GM19397 (cell line): ENCODE data around the gene AIFM1.
A peak's percentile ranks its signal among the peaks of the same experiment; 100 is the strongest.

Experiments used
- ATAC-seq: cut with Tn5 transposase; IDR thresholded peaks from one replicate; pipeline ENCODE4 v1.9.1; 2021; ENCODE audit warnings: mild to moderate bottlenecking, moderate library complexity; ENCODE audit not compliant: unreplicated experiment

The AIFM1 gene

GRCh38 chrX:130171446-130172126, 5.9 kb upstream of the AIFM1 start, which contains the start of gene RAB33A:
RAB33A (plus strand) TSS chrX:130171962; CDS start chrX:130172063, 101 bp downstream.
- ATAC-seq, result no peak

DNA sequence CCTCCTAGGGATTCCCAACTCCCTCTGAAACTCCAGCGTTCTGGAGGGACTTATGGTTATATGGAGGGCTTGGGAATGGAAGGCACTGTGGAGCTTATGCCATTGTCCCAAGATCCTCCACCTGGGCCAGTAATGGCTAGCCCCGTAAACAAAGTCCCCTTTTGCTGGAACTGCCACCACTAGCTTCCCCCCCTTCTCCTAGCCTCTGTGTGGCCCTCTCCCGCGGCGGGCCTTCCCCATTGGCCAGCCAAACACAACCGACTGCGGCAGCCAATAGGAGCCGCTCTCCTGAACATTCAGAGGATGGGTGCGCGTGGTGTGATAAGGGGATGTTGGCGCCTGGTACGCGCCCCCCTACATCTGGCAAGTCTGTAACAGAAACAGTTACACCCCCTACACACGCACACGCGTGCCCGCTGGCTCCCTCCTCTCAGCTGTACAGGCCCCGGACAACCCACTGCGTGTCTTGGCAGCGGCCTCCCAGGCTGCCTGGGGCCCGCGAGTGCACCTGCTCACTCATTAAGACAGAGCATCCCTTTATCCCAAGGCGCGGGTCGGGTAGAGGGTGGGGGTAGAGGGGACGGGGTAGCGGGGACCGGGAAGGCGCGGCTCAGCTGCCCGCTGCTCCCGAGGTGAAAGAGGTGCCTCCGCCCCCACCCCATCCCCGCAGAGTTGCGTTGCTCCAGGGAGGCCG, 5.3 kb upstream of the AIFM1 start:
- peak; percentile 67 for ATAC-seq

- ATAC-seq, result no peak
Measured at GRCh38 chrX:130167040-130167439, 1.4 kb upstream of the AIFM1 start.

- ATAC-seq, result no peak
Measured at GRCh38 chrX:130166503-130166777, 799 bp upstream of the AIFM1 start.

DNA sequence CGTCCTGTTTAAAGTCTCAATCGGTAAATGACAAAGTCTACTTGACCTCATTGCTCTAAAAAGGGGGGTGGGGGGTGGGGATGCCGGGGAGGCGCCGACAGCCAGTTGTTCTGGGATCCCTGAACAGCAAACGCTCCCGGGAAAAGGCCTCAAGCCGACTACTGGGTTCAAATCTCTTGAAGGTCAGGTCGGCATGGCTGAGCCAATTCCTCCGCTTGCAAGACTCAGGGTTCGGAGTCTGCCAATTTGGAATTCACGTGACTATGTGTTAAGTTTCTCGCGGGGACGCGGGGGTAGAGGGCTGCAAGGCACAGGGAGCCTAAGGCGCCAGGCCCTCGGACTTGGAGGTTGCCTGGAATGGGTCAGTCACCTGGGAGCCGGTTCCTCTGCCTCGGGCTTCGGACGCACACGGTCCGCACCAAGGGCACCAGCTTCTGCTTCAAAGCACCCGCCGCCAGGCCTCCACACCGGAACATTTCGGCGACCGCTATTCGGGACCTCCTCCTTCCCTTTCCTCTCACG, 399 bp downstream of the AIFM1 start:
- ATAC-seq, result no peak

DNA sequence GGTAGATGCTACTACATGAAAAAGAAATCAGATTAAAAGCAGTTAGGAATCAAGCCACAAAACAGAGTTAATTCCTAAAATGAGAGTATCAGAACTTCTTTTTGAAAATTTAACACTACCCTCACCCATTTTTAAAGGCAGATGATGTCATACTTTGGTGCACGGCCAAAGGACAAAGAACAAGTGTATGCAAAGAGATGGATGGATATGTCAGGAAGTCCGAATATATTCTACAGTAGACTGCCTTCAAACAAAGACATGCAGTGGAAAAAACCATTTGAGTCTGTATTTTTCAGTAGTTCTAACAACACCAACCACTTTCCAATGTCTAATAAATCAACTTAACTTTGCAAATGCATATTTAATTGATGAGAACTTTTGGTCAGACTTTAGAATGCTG, 2.2 kb downstream of the AIFM1 start:
- ATAC-seq, result no peak

GRCh38 chrX:130162094-130162735, 3.4 kb downstream of the AIFM1 start:
- no peak for ATAC-seq

DNA sequence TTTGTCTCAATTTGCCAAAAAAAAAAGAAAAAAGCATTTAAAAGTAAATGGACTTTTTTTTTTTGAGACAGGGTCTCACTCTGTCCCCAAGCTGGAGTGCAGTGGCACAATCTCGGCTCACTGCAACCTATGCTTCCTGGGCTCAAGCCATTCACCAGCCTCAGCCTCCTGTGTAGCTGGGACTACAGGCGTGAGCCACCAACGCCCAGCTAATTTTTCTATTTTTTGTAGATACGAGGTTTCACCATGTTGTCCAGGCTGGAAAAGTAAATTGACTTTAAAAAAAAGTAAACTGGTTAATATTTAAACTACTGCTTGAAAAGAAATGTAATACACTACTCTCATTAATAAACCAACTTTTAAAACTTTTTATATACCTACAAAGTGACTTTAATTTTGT, 5.9 kb downstream of the AIFM1 start:
- ATAC-seq, result no peak

DNA sequence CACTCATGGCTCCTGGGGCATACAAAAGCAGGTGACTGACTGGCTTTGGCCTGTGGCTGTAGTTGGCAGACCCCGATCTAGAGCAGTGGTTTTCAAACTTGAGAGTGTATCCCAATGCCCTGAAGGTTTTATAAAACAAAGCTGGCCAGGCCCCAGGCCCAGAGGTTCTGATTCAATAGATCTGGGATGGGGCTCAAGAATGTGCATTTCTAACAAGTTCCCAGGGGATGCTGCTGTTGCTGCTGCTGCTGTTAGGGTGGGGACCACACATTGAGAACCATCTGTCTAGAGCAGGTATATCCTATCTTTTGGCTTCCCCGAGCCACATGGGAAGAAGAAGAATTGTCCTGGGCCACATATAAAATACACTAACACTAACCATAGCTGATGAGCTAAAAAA, 7.3 kb downstream of the AIFM1 start:
- ATAC-seq, result no peak

GRCh38 chrX:130155564-130155963, 10.1 kb downstream of the AIFM1 start:
- ATAC-seq, result no peak

- no peak for ATAC-seq
Measured at GRCh38 chrX:130147631-130148030, 18.0 kb downstream of the AIFM1 start.

GRCh38 chrX:130145123-130145522, 20.5 kb downstream of the AIFM1 start:
- ATAC-seq, result no peak

- ATAC-seq, result no peak
Measured at GRCh38 chrX:130144509-130144908, 21.1 kb downstream of the AIFM1 start.

GRCh38 chrX:130139474-130140201, 26.0 kb downstream of the AIFM1 start:
- ATAC-seq, result no peak

GRCh38 chrX:130136961-130137360, 28.7 kb downstream of the AIFM1 start:
- no peak for ATAC-seq

GRCh38 chrX:130136496-130136895, 29.1 kb downstream of the AIFM1 start:
- ATAC-seq, result no peak

- no peak for ATAC-seq
Measured at GRCh38 chrX:130130990-130131389, 34.7 kb downstream of the AIFM1 start.

DNA sequence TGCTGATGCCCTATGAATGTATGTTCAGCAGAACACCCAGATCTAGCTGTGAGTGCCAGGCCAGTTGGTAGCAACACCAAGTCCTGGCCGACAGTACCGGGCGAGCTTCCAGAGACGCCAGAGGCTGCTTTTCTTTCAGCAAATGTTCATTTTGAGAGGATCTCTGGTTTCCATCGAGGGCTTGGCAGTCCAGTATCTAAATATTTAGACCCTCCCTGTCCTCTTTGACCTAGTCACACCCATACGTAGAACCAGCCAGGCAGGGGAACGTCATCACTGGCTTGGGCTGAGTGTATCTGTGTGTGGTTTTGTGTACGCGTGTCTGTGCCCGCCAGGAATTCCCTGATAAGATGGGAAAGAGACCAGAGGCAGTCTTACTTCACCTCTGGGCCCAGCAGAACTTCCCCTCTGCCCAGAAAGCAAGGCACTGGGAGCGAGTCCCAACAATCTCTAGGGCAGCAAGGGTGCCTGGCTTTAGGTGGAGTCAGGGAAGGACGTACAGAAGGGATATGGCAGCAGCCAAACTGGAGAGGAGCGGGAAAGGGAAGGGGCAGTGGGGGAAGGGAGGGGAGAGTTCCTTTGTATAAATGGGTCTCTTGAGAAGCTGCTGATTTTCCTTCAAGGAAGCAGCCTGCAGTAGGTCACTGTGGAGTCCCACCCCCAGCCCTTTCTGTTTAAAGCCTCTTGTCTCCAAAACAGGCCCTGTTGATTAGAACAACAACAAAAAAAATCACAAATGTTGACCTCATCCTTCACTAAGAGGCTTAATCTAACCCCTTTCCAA, 40.4 kb downstream of the AIFM1 start:
- no peak for ATAC-seq

GRCh38 chrX:130124577-130124976, 41.1 kb downstream of the AIFM1 start:
- ATAC-seq, result no peak

DNA sequence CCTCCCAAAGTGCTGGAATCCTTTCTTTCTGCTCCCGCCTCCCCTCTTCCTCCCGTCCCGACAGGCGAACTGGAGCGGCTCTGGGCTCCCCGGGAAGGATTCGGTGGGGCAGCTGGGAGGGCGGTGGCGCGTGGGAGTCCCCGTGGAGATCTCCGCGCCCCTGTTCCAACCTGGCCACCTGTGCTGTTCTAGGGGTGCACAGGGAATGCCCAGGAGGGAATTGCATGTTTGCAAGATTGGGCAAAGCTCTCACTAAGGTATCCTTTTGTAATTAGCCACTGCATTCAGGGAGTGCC, 44.2 kb downstream of the AIFM1 start:
- ATAC-seq, result no peak
